HCT116 (cell line): ENCODE results near the gene MXRA8. TPM values are rescaled to one million over a fixed set of nuclear protein-coding genes. Genes with fewer than 3 reads are reported as not detected.
A peak's percentile ranks its signal among the peaks of the same experiment; 100 is the strongest.

Experiments used
- ATAC-seq: fragments of 200-7000 bp; cut with Tn5 transposase; 2 replicates; pipeline ENCODE4 v1.9.1; 2020; ENCODE audit warnings: mild to moderate bottlenecking, moderate library complexity
- BruUV-seq: library from RNA; stranded (reverse); fragments of 400-500 nt; replicated peaks from 2 replicates; lab custom pipeline; 2021; lab: Mats Ljungman, UMichigan
- CTCF ChIA-PET: fragments of 300-600 bp; sonication (Branson Sonifier 250); formaldehyde crosslinking; loops from one replicate; lab custom pipeline; 2021; ENCODE audit warnings: antibody characterized with exemption; lab: Charles Lee
- POLR2A ChIA-PET: fragments of 300-600, 350-600 bp; sonication (Branson Sonifier 250); formaldehyde crosslinking; loops from one replicate; lab custom pipeline; 2021; ENCODE audit warnings: antibody characterized with exemption; lab: Charles Lee
- RAD21 ChIA-PET, 2 experiments: fragments of 300-600 bp; sonication (Branson Sonifier 250); formaldehyde crosslinking; loops; one replicate each; lab custom pipeline; 2023; ENCODE audit warnings: low total read pairs in 2 of 2; ENCODE audit not compliant: uncharacterized antibody in 2 of 2, unreplicated experiment in 2 of 2, low non-redundant PET in 1 of 2; lab: Charles Lee
- DNase-seq: peaks from one replicate; pipeline ENCODE4 v3.0.0-alpha.2; 2010; ENCODE audit warnings: low read depth, low spot score
- H2AFZ ChIP-seq: fragments of 200-600 bp; shearing (Covaris generic), sonication (generic); 2 replicates; pipeline ENCODE4 v1.6.1; 2017; ENCODE audit warnings: low read depth, mixed run types, mixed read lengths, antibody characterized with exemption, low read length; ENCODE audit not compliant: poor library complexity, severe bottlenecking
- H3K27ac ChIP-seq: 2 replicates; pipeline ENCODE4 v1.5.1; 2012; ENCODE audit warnings: low read depth, low read length
- H3K27me3 ChIP-seq: fragments of 200-600 bp; sonication (generic); 2 replicates; pipeline ENCODE4 v1.6.1; 2016; ENCODE audit warnings: mixed run types, low read length, mixed read lengths; ENCODE audit not compliant: insufficient read depth
- H3K36me3 ChIP-seq, 2 experiments: fragments of 200-500 bp in 1 of 2; fragments of 200-600 bp in 1 of 2; sonication (Bioruptor generic) in 1 of 2; sonication (generic) in 1 of 2; 2 replicates each; pipeline versions ENCODE4 v1.5.1 to v1.6.1; 2014 to 2016; ENCODE audit warnings: low read length in 2 of 2, inconsistent platforms in 1 of 2, mixed read lengths in 1 of 2, mixed run types in 1 of 2; ENCODE audit not compliant: insufficient read depth in 2 of 2, control insufficient read depth in 1 of 2
- H3K4me1 ChIP-seq, 2 experiments: fragments of 200-600 bp in 1 of 2; sonication (generic) in 1 of 2; 2 replicates each; pipeline versions ENCODE4 v1.5.1 to v1.6.1; 2012 to 2017; ENCODE audit warnings: low read length in 2 of 2, inconsistent platforms in 1 of 2, mild to moderate bottlenecking in 1 of 2, mixed read lengths in 1 of 2, mixed run types in 1 of 2, moderate library complexity in 1 of 2; ENCODE audit not compliant: insufficient read depth in 2 of 2, control insufficient read depth in 1 of 2
- H3K4me2 ChIP-seq: fragments of 200-600 bp; sonication (generic); 2 replicates; pipeline ENCODE4 v1.6.1; 2017; ENCODE audit warnings: mixed run types, low read length, mixed read lengths
- H3K4me3 ChIP-seq, 2 experiments: fragments of 200-600 bp in 1 of 2; sonication (generic) in 1 of 2; replicated peaks in 1 of 2; 2 replicates each; pipeline ENCODE4 v1.5.1; 2011 to 2016; ENCODE audit warnings: low read length in 2 of 2, control low read depth in 1 of 2, low read depth in 1 of 2, mild to moderate bottlenecking in 1 of 2, mixed read lengths in 1 of 2, mixed run types in 1 of 2
- H3K79me2 ChIP-seq: fragments of 200-600 bp; sonication (generic); 2 replicates; pipeline ENCODE4 v1.6.1; 2017; ENCODE audit warnings: mild to moderate bottlenecking, mixed run types, low read length, moderate library complexity, mixed read lengths; ENCODE audit not compliant: insufficient read depth
- H3K9ac ChIP-seq: fragments of 200-600 bp; sonication (generic); 2 replicates; pipeline ENCODE4 v1.6.1; 2016; ENCODE audit warnings: low read length, mixed read lengths
- H3K9me2 ChIP-seq: fragments of 200-600 bp; sonication (generic), shearing (Covaris generic); 2 replicates; pipeline ENCODE4 v1.6.1; 2017; ENCODE audit warnings: mixed run types, mild to moderate bottlenecking, moderate library complexity; ENCODE audit not compliant: insufficient read depth
- H3K9me3 ChIP-seq, 2 experiments: fragments of 200-500 bp in 1 of 2; fragments of 200-600 bp in 1 of 2; sonication (Bioruptor generic) in 1 of 2; sonication (generic) in 1 of 2; 2 replicates each; pipeline ENCODE4 v1.6.1; 2014 to 2017; ENCODE audit warnings: low read length in 2 of 2, mixed read lengths in 2 of 2, inconsistent platforms in 1 of 2, low read depth in 1 of 2, mild to moderate bottlenecking in 1 of 2, mixed run types in 1 of 2, moderate library complexity in 1 of 2; ENCODE audit not compliant: control insufficient read depth in 1 of 2, insufficient read depth in 1 of 2
- H4K20me1 ChIP-seq: fragments of 200-600 bp; sonication (generic), shearing (Covaris generic); 2 replicates; pipeline ENCODE4 v1.6.1; 2017; ENCODE audit warnings: mixed run types, mild to moderate bottlenecking, moderate library complexity; ENCODE audit not compliant: insufficient read depth
- CTCF ChIP-seq, 3 experiments: fragments of 200-600 bp in 1 of 3; sonication (generic) in 1 of 3; IDR thresholded peaks in 2 of 3; conservative IDR thresholded peaks in 1 of 3; 2 replicates each; pipeline ENCODE4 v1.5.1; 2012 to 2017; ENCODE audit warnings: low read depth in 2 of 3, low read length in 2 of 3, antibody characterized with exemption in 1 of 3, borderline replicate concordance in 1 of 3, control low read depth in 1 of 3, mild to moderate bottlenecking in 1 of 3, mixed read lengths in 1 of 3, mixed run types in 1 of 3, moderate library complexity in 1 of 3; ENCODE audit not compliant: insufficient read depth in 1 of 3
- JUND ChIP-seq: IDR thresholded peaks from 2 replicates; pipeline ENCODE4 v1.6.1; 2012
- RAD21 ChIP-seq: IDR thresholded peaks from 2 replicates; pipeline ENCODE4 v1.6.1; 2012; ENCODE audit warnings: low read depth, mild to moderate bottlenecking
- TCF7L2 ChIP-seq: IDR thresholded peaks from 2 replicates; pipeline ENCODE4 v1.7.0; 2011; ENCODE audit warnings: borderline replicate concordance, inconsistent platforms; ENCODE audit not compliant: insufficient read depth, insufficient read length; ENCODE audit errors: extremely low read depth
- YY1 ChIP-seq: IDR thresholded peaks from 2 replicates; pipeline ENCODE4 v1.6.1; 2011; ENCODE audit warnings: low read length, low read depth, moderate library complexity, mild to moderate bottlenecking; ENCODE audit not compliant: insufficient replicate concordance; ENCODE audit errors: extremely low read depth
- intact Hi-C: fragments of 100-400 bp; cut with micrococcal nuclease; formaldehyde crosslinking; loops from 2 replicates; pipeline ENCODE4 v1.10.0; 2022
- total RNA-seq: library from RNA; stranded (reverse); gene quantifications from one replicate; pipeline ENCODE4 v1.2.1, GENCODE V29; 2021; ENCODE audit not compliant: unreplicated experiment

MXRA8 gene
- total RNA-seq, 1 experiment from 2014 or later = 0.74 TPM

- peaks cover 14 to 31% of the 10 kb centered on the region in 2 experiments for H3K4me1 ChIP-seq
- H3K9ac ChIP-seq = peak overlapping the region; percentile 96
- H3K4me2 ChIP-seq = peak overlapping the region; percentile 79
- no peaks in the 10 kb centered on the region for H3K9me2 ChIP-seq
- no peaks in the 10 kb centered on the region for H3K9me3 ChIP-seq
- ChIA-PET RAD21 (no interaction called here), CTCF (interaction anchor here (1.4 to 1.8 kb wide), 4 partner anchors 22 to 57 kb away, joined by 3 to 9 read pairs (median 6); partner anchors contain the start of gene CCNL2), POLR2A (interaction anchor here (2.1 kb wide), 1 partner anchor 57 kb away, joined by 5 read pairs; no protein-coding TSS in a partner anchor)
- H4K20me1 ChIP-seq = no peaks in the 10 kb centered on the region
- H2AFZ ChIP-seq = no peak overlapping the region
- peak overlapping the region; percentile 73 to 93 for H3K4me3 ChIP-seq
- H3K27me3 ChIP-seq = no peaks in the 10 kb centered on the region
- H3K27ac ChIP-seq = peak overlapping the region; percentile 99
- H3K36me3 ChIP-seq = peaks cover 0 to 11% of the 10 kb centered on the region in 2 experiments; a peak in 1 of 4 replicates
- TF ChIP-seq YY1 (peak; percentile 27), JUND (no peak), TCF7L2 (no peak), RAD21 (no peak), CTCF (IDR thresholded peaks at IDR 0.05 in 2 of 3, conservative IDR thresholded peaks at IDR 0.05 in 1 of 3; ENCODE audit: borderline replicate concordance in 1 of 3, insufficient read depth in 1 of 3, low read depth in 2 of 3, low read length in 2 of 3) (no peak)
- peaks cover 29% of the 10 kb centered on the region for H3K79me2 ChIP-seq
- no TSS peak for BruUV-seq
- intact Hi-C loops = no loop called here
- ATAC-seq = no peak
- DNase-seq = no peak
These were observed 18.3 kb upstream of the MXRA8 start for GRCh38 chr1:1376551-1377226.
